Panc1 (cell line): Measurements from ENCODE around the gene MGAT4C. TPM values are rescaled to one million over a fixed set of nuclear protein-coding genes. Genes with fewer than 3 reads are reported as not detected.
A peak's percentile ranks its signal among the peaks of the same experiment; 100 is the strongest.

Source experiments
- ATAC-seq: fragments of 200-7000 bp; cut with Tn5 transposase; 2 replicates; pipeline ENCODE4 v1.9.1; 2020; ENCODE audit warnings: mild to moderate bottlenecking, moderate library complexity
- BruUV-seq: library from RNA; stranded (reverse); fragments of 400-500 nt; replicated peaks from 2 replicates; lab custom pipeline; 2021; lab: Mats Ljungman, UMichigan
- CTCF ChIA-PET: fragments of 300-600 bp; sonication (Branson Sonifier 250); formaldehyde crosslinking; loops from one replicate; lab custom pipeline; 2022; ENCODE audit warnings: antibody characterized with exemption; lab: Charles Lee
- POLR2A ChIA-PET: fragments of 300-600 bp; sonication (Branson Sonifier 250); formaldehyde crosslinking; loops from one replicate; lab custom pipeline; 2022; ENCODE audit warnings: antibody characterized with exemption; lab: Charles Lee
- DNase-seq: peaks from one replicate; pipeline ENCODE4 v3.0.0-alpha.2; 2010; ENCODE audit warnings: low read depth, low spot score
- H3K27ac ChIP-seq: 2 replicates; pipeline ENCODE4 v1.5.1; 2011; ENCODE audit warnings: mild to moderate bottlenecking, low read length, inconsistent platforms
- H3K27me3 ChIP-seq: fragments of 200-500 bp; sonication (Bioruptor generic); 2 replicates; pipeline ENCODE4 v1.6.0; 2014; ENCODE audit warnings: low read length, inconsistent platforms; ENCODE audit not compliant: control insufficient read depth, insufficient read depth
- H3K36me3 ChIP-seq: fragments of 200-500 bp; sonication (Bioruptor generic); 2 replicates; pipeline ENCODE4 v1.5.1; 2014; ENCODE audit warnings: inconsistent platforms, mild to moderate bottlenecking, low read length, moderate library complexity; ENCODE audit not compliant: control insufficient read depth, insufficient read depth
- H3K4me1 ChIP-seq: 2 replicates; pipeline ENCODE4 v1.5.1; 2011; ENCODE audit warnings: inconsistent platforms, mild to moderate bottlenecking, low read length, moderate library complexity; ENCODE audit not compliant: control insufficient read depth, insufficient read depth
- H3K4me3 ChIP-seq, 2 experiments: 2 replicates each; pipeline ENCODE4 v1.5.1; 2011 to 2012; ENCODE audit warnings: low read depth in 2 of 2, low read length in 2 of 2, mild to moderate bottlenecking in 2 of 2, inconsistent platforms in 1 of 2, moderate library complexity in 1 of 2
- H3K9me3 ChIP-seq: fragments of 200-500 bp; sonication (Bioruptor generic); 2 replicates; pipeline ENCODE4 v1.5.1; 2014; ENCODE audit warnings: low read depth, mild to moderate bottlenecking, inconsistent platforms, low read length, moderate library complexity; ENCODE audit not compliant: control insufficient read depth, insufficient read depth
- POLR2AphosphoS5 ChIP-seq: IDR thresholded peaks from 2 replicates; pipeline ENCODE4 v1.6.1; 2012; ENCODE audit warnings: mild to moderate bottlenecking, low read depth, low read length, moderate library complexity
- SIN3A ChIP-seq: IDR thresholded peaks from 2 replicates; pipeline ENCODE4 v1.6.1; 2012; ENCODE audit warnings: low read depth, mild to moderate bottlenecking, low read length, moderate library complexity, borderline replicate concordance; ENCODE audit not compliant: insufficient read depth
- TCF7L2 ChIP-seq: IDR thresholded peaks from 2 replicates; pipeline ENCODE4 v1.6.1; 2011; ENCODE audit warnings: mild to moderate bottlenecking, low read depth, low read length, inconsistent platforms
- in situ Hi-C: cut with HindIII; loops from 2 replicates; pipeline ENCODE4 v1.10.0; 2016; ENCODE audit warnings: low sequenced_read_pairs, low pct_unique_long_range_greater_than_20kb
- intact Hi-C: fragments of 100-400 bp; cut with micrococcal nuclease; formaldehyde crosslinking; loops from one replicate; pipeline ENCODE4 v1.10.0; 2022; ENCODE audit not compliant: unreplicated experiment
- total RNA-seq: library from RNA; stranded (reverse); gene quantifications from one replicate; pipeline ENCODE4 v1.2.1, GENCODE V29; 2021; ENCODE audit not compliant: unreplicated experiment
- TF ChIP-seq, protein P1 (sequence below): fragments of 450-650 bp; IDR thresholded peaks from 2 replicates; pipeline ENCODE4 v1.5.1; 2017; ENCODE audit warnings: mild to moderate bottlenecking
- TF ChIP-seq, protein P2 (sequence below), 2 experiments: IDR thresholded peaks; 2 replicates each; pipeline ENCODE4 v1.6.1; 2011 to 2012; ENCODE audit warnings: low read depth in 2 of 2, control low read depth in 1 of 2, low read length in 1 of 2, mild to moderate bottlenecking in 1 of 2, moderate library complexity in 1 of 2; ENCODE audit not compliant: insufficient read depth in 1 of 2

The MGAT4C gene
- total RNA-seq, 1 experiment from 2014 or later = not detected

DNA sequence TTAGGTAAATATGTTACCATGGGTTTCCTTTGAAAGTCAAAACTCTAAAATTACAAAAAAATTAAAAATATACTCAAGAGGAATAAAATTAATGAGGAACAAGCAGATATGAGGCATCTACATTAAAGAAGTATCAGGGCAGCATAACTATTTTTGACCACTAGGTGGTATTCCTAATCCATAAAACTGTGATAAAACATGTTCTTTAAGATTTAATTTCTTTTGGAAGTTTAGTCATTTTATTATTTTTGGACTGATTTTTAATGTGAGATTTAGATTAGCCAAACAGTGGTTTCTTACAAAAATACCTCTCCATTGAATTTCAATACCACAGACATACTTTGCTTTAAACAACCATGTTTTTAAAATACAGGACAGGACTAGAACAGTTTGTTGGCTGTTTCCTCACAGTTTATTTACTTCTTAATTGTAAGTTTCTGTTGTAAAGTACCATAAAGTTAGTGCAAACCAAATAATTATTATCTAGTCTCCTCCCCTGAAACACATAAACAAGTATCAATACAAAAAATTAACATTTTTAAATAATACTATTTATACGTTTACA lies 332.3 kb downstream of the MGAT4C start:
- BruUV-seq = no TSS peak
- Histone ChIP-seq H3K4me3 (no peak overlapping the region), H3K27me3 (no peaks in the 10 kb centered on the region), H3K9me3 (no peaks in the 10 kb centered on the region), H3K36me3 (no peaks in the 10 kb centered on the region), H3K4me1 (no peaks in the 10 kb centered on the region), H3K27ac (no peak overlapping the region)
- ATAC-seq = no peak
- intact Hi-C loops (loop anchor here (2.0 kb wide), 1 partner anchor 27 kb away; no protein-coding TSS in a partner anchor), in situ Hi-C loops (no loop called here)
- ChIA-PET POLR2A (no interaction called here), CTCF (no interaction called here)
- no peak for DNase-seq
- TF ChIP-seq TCF7L2 (no peak), POLR2AphosphoS5 (no peak), SIN3A (no peak)
- TF ChIP-seq, protein P1, sequence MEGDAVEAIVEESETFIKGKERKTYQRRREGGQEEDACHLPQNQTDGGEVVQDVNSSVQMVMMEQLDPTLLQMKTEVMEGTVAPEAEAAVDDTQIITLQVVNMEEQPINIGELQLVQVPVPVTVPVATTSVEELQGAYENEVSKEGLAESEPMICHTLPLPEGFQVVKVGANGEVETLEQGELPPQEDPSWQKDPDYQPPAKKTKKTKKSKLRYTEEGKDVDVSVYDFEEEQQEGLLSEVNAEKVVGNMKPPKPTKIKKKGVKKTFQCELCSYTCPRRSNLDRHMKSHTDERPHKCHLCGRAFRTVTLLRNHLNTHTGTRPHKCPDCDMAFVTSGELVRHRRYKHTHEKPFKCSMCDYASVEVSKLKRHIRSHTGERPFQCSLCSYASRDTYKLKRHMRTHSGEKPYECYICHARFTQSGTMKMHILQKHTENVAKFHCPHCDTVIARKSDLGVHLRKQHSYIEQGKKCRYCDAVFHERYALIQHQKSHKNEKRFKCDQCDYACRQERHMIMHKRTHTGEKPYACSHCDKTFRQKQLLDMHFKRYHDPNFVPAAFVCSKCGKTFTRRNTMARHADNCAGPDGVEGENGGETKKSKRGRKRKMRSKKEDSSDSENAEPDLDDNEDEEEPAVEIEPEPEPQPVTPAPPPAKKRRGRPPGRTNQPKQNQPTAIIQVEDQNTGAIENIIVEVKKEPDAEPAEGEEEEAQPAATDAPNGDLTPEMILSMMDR = peak; percentile 41; the same call in 1 of the 2 replicates
- TF ChIP-seq, protein P2, sequence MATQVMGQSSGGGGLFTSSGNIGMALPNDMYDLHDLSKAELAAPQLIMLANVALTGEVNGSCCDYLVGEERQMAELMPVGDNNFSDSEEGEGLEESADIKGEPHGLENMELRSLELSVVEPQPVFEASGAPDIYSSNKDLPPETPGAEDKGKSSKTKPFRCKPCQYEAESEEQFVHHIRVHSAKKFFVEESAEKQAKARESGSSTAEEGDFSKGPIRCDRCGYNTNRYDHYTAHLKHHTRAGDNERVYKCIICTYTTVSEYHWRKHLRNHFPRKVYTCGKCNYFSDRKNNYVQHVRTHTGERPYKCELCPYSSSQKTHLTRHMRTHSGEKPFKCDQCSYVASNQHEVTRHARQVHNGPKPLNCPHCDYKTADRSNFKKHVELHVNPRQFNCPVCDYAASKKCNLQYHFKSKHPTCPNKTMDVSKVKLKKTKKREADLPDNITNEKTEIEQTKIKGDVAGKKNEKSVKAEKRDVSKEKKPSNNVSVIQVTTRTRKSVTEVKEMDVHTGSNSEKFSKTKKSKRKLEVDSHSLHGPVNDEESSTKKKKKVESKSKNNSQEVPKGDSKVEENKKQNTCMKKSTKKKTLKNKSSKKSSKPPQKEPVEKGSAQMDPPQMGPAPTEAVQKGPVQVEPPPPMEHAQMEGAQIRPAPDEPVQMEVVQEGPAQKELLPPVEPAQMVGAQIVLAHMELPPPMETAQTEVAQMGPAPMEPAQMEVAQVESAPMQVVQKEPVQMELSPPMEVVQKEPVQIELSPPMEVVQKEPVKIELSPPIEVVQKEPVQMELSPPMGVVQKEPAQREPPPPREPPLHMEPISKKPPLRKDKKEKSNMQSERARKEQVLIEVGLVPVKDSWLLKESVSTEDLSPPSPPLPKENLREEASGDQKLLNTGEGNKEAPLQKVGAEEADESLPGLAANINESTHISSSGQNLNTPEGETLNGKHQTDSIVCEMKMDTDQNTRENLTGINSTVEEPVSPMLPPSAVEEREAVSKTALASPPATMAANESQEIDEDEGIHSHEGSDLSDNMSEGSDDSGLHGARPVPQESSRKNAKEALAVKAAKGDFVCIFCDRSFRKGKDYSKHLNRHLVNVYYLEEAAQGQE (IDR thresholded peaks at IDR 0.05; ENCODE audit: insufficient read depth in 1 of 2, low read depth in 2 of 2, low read length in 1 of 2) = no peak

DNA sequence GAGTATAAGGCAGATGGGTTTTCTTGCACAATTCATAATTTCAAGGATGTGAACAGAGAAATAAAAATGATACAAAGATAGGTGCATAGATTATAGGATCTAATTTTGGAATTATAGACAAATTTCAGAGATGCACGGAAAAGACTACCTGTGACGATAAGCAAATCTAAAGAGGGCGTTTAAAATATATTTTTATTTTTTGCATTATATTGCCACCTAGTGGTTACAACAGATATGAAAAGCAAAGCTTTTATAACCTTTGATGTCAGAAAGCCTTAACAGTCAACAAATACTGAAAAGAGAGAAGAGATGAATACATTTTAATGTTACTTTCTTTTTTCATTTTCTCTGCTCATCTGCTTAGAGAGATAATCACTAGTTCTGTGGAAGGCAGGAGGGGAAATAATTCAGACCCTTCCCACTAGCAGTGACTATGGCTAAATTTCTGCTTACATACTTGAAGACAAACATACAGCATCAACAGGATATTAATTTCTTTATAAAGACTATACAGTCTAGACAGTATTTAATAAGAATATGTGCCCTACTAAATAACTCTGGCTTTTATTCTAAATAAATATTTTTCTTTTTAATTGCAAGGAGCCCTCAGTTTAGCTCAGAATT lies 335.8 kb downstream of the MGAT4C start:
- in situ Hi-C loops = no loop called here
- DNase-seq (no peak), ATAC-seq (no peak)
- ChIA-PET CTCF (interaction anchor here (0.6 kb wide), 1 partner anchor 452 kb away, joined by 3 read pairs; no protein-coding TSS in a partner anchor), POLR2A (no interaction called here)
- Histone ChIP-seq H3K27me3 (no peaks in the 10 kb centered on the region), H3K9me3 (no peaks in the 10 kb centered on the region), H3K4me1 (no peaks in the 10 kb centered on the region), H3K27ac (no peak overlapping the region), H3K4me3 (no peak overlapping the region), H3K36me3 (no peaks in the 10 kb centered on the region)
- TF ChIP-seq, protein P1 = peak; percentile 59; the same call in 1 of the 2 replicates
- TF ChIP-seq SIN3A (no peak), POLR2AphosphoS5 (no peak), TCF7L2 (0 out of 2 replicates have a peak, but pooled peaks have one; percentile 39)
- TF ChIP-seq, protein P2 (IDR thresholded peaks at IDR 0.05; ENCODE audit: insufficient read depth in 1 of 2, low read depth in 2 of 2, low read length in 1 of 2) = no peak
- BruUV-seq = no TSS peak
- intact Hi-C loops = loop anchor here (2.0 kb wide), 1 partner anchor 452 kb away; no protein-coding TSS in a partner anchor
